T-helper 2 cell treated with Interferon-gamma antibody and Interleukin-4, amounts not matched to agents 5 μg/mL and 100 μg/mL, for 36 hours (primary cell): Measurements from ENCODE around the gene CC2D2A.
"Not testable (repeated sequence)": the region's sequence is repeated elsewhere in the genome, so short reads cannot be mapped to it uniquely, and the experiment has no call there.

ENCODE experiments used
- DNase-seq: peaks from one replicate; pipeline ENCODE4 v3.0.0; 2021; ENCODE audit warnings: low spot score
- H3K27ac Mint-ChIP-seq: one replicate; pipeline ENCODE4 v1.8.0; 2021; ENCODE audit warnings: mild to moderate bottlenecking, mixed read lengths
- H3K27me3 Mint-ChIP-seq: one replicate; pipeline ENCODE4 v1.8.0; 2021; ENCODE audit warnings: low read depth, mixed read lengths
- H3K36me3 Mint-ChIP-seq: one replicate; pipeline ENCODE4 v1.8.0; 2021; ENCODE audit warnings: low read depth, mixed read lengths
- H3K4me1 Mint-ChIP-seq: one replicate; pipeline ENCODE4 v1.8.0; 2021; ENCODE audit warnings: low read depth, mixed read lengths
- H3K4me3 Mint-ChIP-seq: one replicate; pipeline ENCODE4 v1.8.0; 2022; ENCODE audit warnings: mild to moderate bottlenecking, moderate library complexity, mixed read lengths
- H3K9me3 Mint-ChIP-seq: one replicate; pipeline ENCODE4 v1.8.0; 2021; ENCODE audit warnings: mixed read lengths

Gene CC2D2A

DNA sequence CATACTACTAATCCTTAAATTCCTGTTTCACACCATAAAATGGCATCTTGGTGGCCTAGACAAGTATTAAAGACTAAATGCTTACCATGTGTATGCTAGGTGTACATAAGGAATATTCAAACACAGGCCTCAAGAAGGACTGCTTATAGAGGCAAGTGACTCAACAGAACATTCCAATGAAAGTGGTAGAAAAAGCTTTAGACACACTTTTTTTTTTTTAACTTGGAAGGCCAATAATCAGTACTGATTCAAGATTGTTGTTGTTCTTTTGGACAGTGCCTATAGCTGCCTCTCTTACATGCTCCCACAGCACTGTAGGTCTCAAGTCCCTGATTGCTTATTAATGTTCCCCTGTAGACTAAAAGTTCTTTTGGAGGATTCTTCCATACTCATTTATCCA, 107.8 kb downstream of the CC2D2A start:
- no peak for DNase-seq

GRCh38 chr4:15584785-15585184, 115.1 kb downstream of the CC2D2A start:
- H3K9me3 Mint-ChIP-seq = no peaks in the 10 kb centered on the region
- H3K36me3 Mint-ChIP-seq = no peaks in the 10 kb centered on the region
- no peak overlapping the region for H3K27ac Mint-ChIP-seq
- no peak for DNase-seq
- no peaks in the 10 kb centered on the region for H3K27me3 Mint-ChIP-seq
- H3K4me3 Mint-ChIP-seq = no peak overlapping the region
- no peaks in the 10 kb centered on the region for H3K4me1 Mint-ChIP-seq

More for the DNA sequence above, 107.8 kb downstream of the CC2D2A start:
- no peak overlapping the region for H3K4me3 Mint-ChIP-seq
- H3K4me1 Mint-ChIP-seq = no peaks in the 10 kb centered on the region
- H3K9me3 Mint-ChIP-seq = no peaks in the 10 kb centered on the region
- no peak overlapping the region for H3K27ac Mint-ChIP-seq
- no peaks in the 10 kb centered on the region for H3K27me3 Mint-ChIP-seq
- H3K36me3 Mint-ChIP-seq = no peaks in the 10 kb centered on the region

DNA sequence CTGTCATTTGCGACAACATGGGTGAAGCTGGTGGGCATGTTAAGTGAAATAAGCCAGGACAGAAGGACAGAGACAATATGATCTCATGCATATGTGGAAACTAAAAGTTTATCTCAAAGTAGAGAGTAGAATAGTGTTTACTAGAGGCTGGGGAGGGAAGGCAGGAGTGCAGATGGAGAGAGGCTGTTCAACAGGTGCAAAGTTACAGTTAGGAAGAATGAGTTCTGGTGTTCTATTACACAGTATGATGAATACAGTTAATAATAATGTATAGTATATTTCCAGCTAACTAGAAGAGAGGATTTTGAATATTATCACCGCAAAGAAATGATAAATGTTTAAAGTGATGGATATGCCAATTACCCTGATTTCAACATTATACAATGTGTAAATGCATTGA, 115.6 kb downstream of the CC2D2A start:
- H3K9me3 Mint-ChIP-seq = no peaks in the 10 kb centered on the region
- DNase-seq = no peak
- H3K27ac Mint-ChIP-seq = no peak overlapping the region
- no peaks in the 10 kb centered on the region for H3K36me3 Mint-ChIP-seq
- H3K4me3 Mint-ChIP-seq = no peak overlapping the region
- no peaks in the 10 kb centered on the region for H3K27me3 Mint-ChIP-seq
- no peaks in the 10 kb centered on the region for H3K4me1 Mint-ChIP-seq

- no peaks in the 10 kb centered on the region for H3K4me1 Mint-ChIP-seq
- H3K36me3 Mint-ChIP-seq = no peaks in the 10 kb centered on the region
- H3K9me3 Mint-ChIP-seq = no peaks in the 10 kb centered on the region
- no peak overlapping the region for H3K27ac Mint-ChIP-seq
- H3K4me3 Mint-ChIP-seq = no peak overlapping the region
- H3K27me3 Mint-ChIP-seq = no peaks in the 10 kb centered on the region
- no peak for DNase-seq
These were observed 116.4 kb downstream of the CC2D2A start for GRCh38 chr4:15586066-15586465.

DNA sequence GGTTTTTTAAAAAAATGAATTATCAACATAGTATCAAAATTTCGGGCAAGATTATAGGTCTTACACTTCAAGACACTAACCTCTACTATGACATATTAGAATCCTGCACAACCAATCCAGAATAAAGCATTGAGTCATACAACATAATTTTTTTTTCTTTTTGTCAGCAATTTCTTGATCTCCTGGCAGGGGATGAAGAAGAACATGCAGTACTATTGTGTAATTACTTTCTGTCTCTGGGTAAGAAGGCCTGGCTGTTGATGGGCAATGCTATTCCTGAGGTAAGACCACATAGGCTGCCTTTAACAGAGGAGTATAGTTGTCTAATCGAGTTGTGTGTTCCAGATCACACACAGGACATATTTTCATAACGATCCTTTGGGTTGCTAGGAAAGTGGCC, 118.0 kb downstream of the CC2D2A start:
- Mint-ChIP-seq H3K9me3 (no peaks in the 10 kb centered on the region), H3K27ac (no peak overlapping the region), H3K4me3 (no peak overlapping the region), H3K4me1 (no peaks in the 10 kb centered on the region), H3K27me3 (no peaks in the 10 kb centered on the region), H3K36me3 (no peaks in the 10 kb centered on the region)
- no peak for DNase-seq

GRCh38 chr4:15592799-15593198, 123.1 kb downstream of the CC2D2A start:
- Mint-ChIP-seq H3K27ac (no peak overlapping the region), H3K4me1 (no peaks in the 10 kb centered on the region)

DNA sequence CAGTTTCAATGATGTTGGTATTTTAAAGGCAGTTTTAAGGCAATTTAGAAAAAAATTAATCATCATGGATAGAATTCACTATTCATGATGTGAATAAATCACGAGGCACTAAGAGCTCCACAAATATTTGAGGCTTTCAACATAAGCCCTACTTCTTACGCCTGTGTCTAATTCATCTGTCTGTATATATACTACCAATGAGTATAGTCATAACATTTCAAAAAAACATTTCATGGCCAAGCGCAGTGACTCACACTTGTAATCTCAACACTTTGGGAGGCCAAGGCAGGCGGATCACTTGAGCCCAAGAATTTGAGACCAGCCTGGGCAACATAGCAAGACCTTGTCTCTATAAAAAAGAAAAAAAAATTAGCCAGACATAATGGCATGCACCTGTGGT, 129.0 kb downstream of the CC2D2A start:
- Mint-ChIP-seq H3K27ac (no peak overlapping the region), H3K4me1 (no peaks in the 10 kb centered on the region), H3K4me3 (no peak overlapping the region), H3K27me3 (no peaks in the 10 kb centered on the region), H3K36me3 (peaks cover 5% of the 10 kb centered on the region), H3K9me3 (no peaks in the 10 kb centered on the region)
- DNase-seq = no peak

More at GRCh38 chr4:15592799-15593198, 123.1 kb downstream of the CC2D2A start:
- H3K9me3 Mint-ChIP-seq = no peaks in the 10 kb centered on the region
- H3K36me3 Mint-ChIP-seq = no peaks in the 10 kb centered on the region
- H3K4me3 Mint-ChIP-seq = no peak overlapping the region
- no peaks in the 10 kb centered on the region for H3K27me3 Mint-ChIP-seq
- DNase-seq = no peak

- no peaks in the 10 kb centered on the region for H3K9me3 Mint-ChIP-seq
- no peak for DNase-seq
- no peaks in the 10 kb centered on the region for H3K27me3 Mint-ChIP-seq
- peaks cover 17% of the 10 kb centered on the region for H3K36me3 Mint-ChIP-seq
- H3K4me1 Mint-ChIP-seq = no peaks in the 10 kb centered on the region
- no peak overlapping the region for H3K27ac Mint-ChIP-seq
- H3K4me3 Mint-ChIP-seq = no peak overlapping the region
These were observed 130.5 kb downstream of the CC2D2A start for GRCh38 chr4:15600176-15600575.

- Mint-ChIP-seq H3K9me3 (no peaks in the 10 kb centered on the region), H3K4me1 (no peaks in the 10 kb centered on the region), H3K4me3 (no peak overlapping the region), H3K27ac (no peak overlapping the region), H3K36me3 (peaks cover 24% of the 10 kb centered on the region), H3K27me3 (no peaks in the 10 kb centered on the region)
- DNase-seq = no peak
These were observed 132.2 kb downstream of the CC2D2A start for GRCh38 chr4:15601862-15602261.

- Mint-ChIP-seq H3K9me3 (no peaks in the 10 kb centered on the region), H3K27ac (no peak overlapping the region), H3K36me3 (peaks cover 28% of the 10 kb centered on the region), H3K4me1 (no peaks in the 10 kb centered on the region), H3K27me3 (no peaks in the 10 kb centered on the region), H3K4me3 (no peak overlapping the region)
- no peak for DNase-seq
These were observed 135.9 kb downstream of the CC2D2A start for GRCh38 chr4:15605537-15605936.

GRCh38 chr4:15610855-15611254, 141.2 kb downstream of the CC2D2A start:
- no peaks in the 10 kb centered on the region for H3K9me3 Mint-ChIP-seq
- no peaks in the 10 kb centered on the region for H3K27me3 Mint-ChIP-seq
- H3K36me3 Mint-ChIP-seq = peaks cover 25% of the 10 kb centered on the region
- no peak overlapping the region for H3K27ac Mint-ChIP-seq
- DNase-seq = no peak
- H3K4me1 Mint-ChIP-seq = peaks cover 2% of the 10 kb centered on the region
- no peak overlapping the region for H3K4me3 Mint-ChIP-seq

GRCh38 chr4:15612136-15612535, 142.5 kb downstream of the CC2D2A start:
- Mint-ChIP-seq H3K36me3 (peaks cover 35% of the 10 kb centered on the region), H3K27me3 (no peaks in the 10 kb centered on the region), H3K27ac (no peak overlapping the region), H3K4me1 (peaks cover 2% of the 10 kb centered on the region), H3K9me3 (no peaks in the 10 kb centered on the region), H3K4me3 (no peak overlapping the region)
- DNase-seq = no peak

- H3K27me3 Mint-ChIP-seq, H3K4me3 Mint-ChIP-seq, H3K4me1 Mint-ChIP-seq, DNase-seq, H3K27ac Mint-ChIP-seq: not testable (repeated sequence)
- Mint-ChIP-seq H3K9me3 (peaks cover 21% of the 10 kb centered on the region), H3K36me3 (peaks cover 58% of the 10 kb centered on the region)
These were observed 145.2 kb downstream of the CC2D2A start for GRCh38 chr4:15614891-15615290.

DNA sequence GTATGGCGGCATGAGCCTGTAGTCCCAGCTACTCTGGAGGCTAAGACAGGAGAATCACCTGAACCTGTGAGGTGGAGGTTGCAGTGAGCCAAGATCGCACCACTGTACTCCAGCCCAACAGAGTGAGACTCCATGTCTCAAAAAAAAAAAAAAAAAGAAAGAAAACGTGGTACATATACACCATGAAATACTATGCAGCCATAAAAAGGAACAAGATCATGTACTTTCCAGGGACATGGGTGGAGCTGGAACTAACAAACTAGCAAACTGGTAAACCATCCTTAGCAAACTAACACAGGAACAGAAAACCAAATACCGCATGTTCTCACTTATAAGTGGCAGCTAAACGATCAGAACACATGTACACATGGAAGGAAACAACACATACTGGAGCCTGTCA, 147.7 kb downstream of the CC2D2A start:
- not testable (repeated sequence) for DNase-seq, H3K4me3 Mint-ChIP-seq, H3K27ac Mint-ChIP-seq, H3K4me1 Mint-ChIP-seq, H3K27me3 Mint-ChIP-seq
- H3K9me3 Mint-ChIP-seq = peaks cover 44% of the 10 kb centered on the region
- H3K36me3 Mint-ChIP-seq = peaks cover 70% of the 10 kb centered on the region

DNA sequence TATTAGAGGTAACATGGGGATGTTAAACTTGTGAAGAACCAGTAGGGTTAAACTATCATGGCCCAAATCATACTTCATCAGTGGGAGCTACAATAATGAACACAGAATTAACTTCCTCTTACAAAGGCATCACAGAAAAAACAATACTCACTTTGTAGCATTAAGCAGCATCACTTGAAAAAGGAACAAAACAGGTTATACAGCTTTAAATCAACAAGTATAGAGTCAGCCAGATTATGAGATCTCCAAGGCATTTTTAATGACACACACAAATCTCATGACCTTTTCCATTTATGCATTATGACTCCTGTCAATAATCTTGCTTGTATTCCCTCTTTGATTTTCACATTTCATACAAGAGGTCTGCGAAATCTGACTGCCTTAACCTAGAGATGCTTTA, 167.1 kb downstream of the CC2D2A start:
- no peak overlapping the region for H3K4me3 Mint-ChIP-seq
- H3K27ac Mint-ChIP-seq = no peak overlapping the region
- H3K36me3 Mint-ChIP-seq = peaks cover 48% of the 10 kb centered on the region
- no peaks in the 10 kb centered on the region for H3K27me3 Mint-ChIP-seq
- peaks cover 4% of the 10 kb centered on the region for H3K9me3 Mint-ChIP-seq
- H3K4me1 Mint-ChIP-seq = no peaks in the 10 kb centered on the region
- DNase-seq = no peak
